GM13977 (cell line): ENCODE data around the gene ADARB1.

Experiments
- DNase-seq: peaks from one replicate; pipeline ENCODE4 v3.0.0; 2012; ENCODE audit warnings: low spot score
- CTCF ChIP-seq: IDR thresholded peaks from 2 replicates; pipeline ENCODE4 v1.5.1; 2012; ENCODE audit warnings: mild to moderate bottlenecking, control low read depth; ENCODE audit not compliant: insufficient read depth; ENCODE audit errors: extremely low read depth, missing control alignments
- in situ Hi-C: fragments of 300-500 bp; cut with MboI; formaldehyde crosslinking; loops from one replicate; pipeline ENCODE4 v1.12.0; 2022; ENCODE audit warnings: low sequenced_read_pairs, low pct_unique_long_range_greater_than_20kb, mixed read lengths, inconsistent platforms; ENCODE audit not compliant: unreplicated experiment

ADARB1 gene

GRCh38 chr21:45045481-45045880, 28.9 kb upstream of the ADARB1 start:
- no peak for TF ChIP-seq CTCF
- DNase-seq = no peak
- in situ Hi-C loops = no loop called here

- in situ Hi-C loops = no loop called here
- DNase-seq = no peak
Measured at GRCh38 chr21:45047257-45047656, 27.1 kb upstream of the ADARB1 start.

GRCh38 chr21:45048026-45048698, 26.2 kb upstream of the ADARB1 start:
- TF ChIP-seq CTCF = no peak
- no peak for DNase-seq
- in situ Hi-C loops = no loop called here

More at GRCh38 chr21:45047257-45047656, 27.1 kb upstream of the ADARB1 start:
- no peak for TF ChIP-seq CTCF

DNA sequence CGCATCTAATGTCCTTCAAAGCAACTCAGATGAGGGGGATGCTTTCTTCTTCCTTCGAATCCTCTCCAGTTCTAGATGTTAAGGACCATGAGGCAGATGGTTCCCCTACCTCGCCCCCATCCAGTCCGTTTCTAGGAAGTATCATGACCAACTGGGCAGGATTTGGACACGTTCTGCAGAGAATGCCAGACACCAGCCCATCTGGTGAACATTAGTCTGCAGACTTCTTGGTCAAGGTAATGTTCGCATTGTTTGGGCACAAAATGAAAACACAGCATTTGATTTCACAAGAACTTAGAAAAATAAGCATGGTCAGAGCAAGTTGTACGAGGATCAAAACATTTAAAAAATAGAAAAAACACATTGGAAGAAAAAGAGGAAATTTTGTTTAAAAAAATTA, 25.4 kb upstream of the ADARB1 start:
- DNase-seq = no peak
- TF ChIP-seq CTCF = no peak
- in situ Hi-C loops = no loop called here

- TF ChIP-seq CTCF = no peak
- in situ Hi-C loops = no loop called here
- no peak for DNase-seq
Measured at GRCh38 chr21:45049714-45050344, 24.6 kb upstream of the ADARB1 start.

DNA sequence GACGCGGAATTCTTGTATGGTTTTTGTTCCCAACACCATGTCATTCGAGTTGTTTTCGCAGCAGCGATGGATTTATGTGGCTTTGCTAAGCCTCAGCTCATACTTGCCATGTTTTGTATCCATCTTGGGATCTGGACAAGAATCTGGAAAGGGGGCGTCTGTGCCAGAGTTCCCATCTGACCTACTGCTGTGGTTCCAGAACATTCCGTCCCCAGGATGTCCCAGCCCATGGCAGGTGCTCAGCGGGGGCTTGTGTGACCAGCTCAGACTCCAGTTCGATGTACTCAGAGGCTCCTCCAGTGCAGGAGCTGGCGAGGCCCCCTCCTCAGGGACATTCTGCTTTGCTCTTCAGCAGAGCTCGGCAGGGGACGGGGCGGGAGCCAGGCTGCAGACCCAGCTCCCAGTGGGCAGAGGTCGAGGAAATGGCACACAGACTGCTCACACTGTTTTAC, 24.0 kb upstream of the ADARB1 start:
- in situ Hi-C loops = no loop called here
- no peak for DNase-seq

More for the DNA sequence above, 24.0 kb upstream of the ADARB1 start:
- no peak for TF ChIP-seq CTCF
